Activated T-helper 17 cell treated with anti-CD3 and anti-CD28 coated beads, Interleukin-2, amount 50 U/mL, for 72 hours (primary cell): Measurements from ENCODE around the gene TTC9C. TPM values are rescaled to one million over a fixed set of nuclear protein-coding genes. Genes with fewer than 3 reads are reported as not detected.
"Not testable (repeated sequence)": the region's sequence is repeated elsewhere in the genome, so short reads cannot be mapped to it uniquely, and the experiment has no call there.

Experiments used
- ATAC-seq: fragments of 150-1000 bp; cut with Tn5 transposase; replicated peaks from 2 replicates; pipeline ENCODE4 v1.10.0; 2021; ENCODE audit warnings: mild to moderate bottlenecking, moderate library complexity
- H3K27ac Mint-ChIP-seq: one replicate; pipeline ENCODE4 v1.8.0; 2022; ENCODE audit warnings: mixed read lengths
- H3K27me3 Mint-ChIP-seq: one replicate; pipeline ENCODE4 v1.8.0; 2022; ENCODE audit warnings: mixed read lengths
- H3K36me3 Mint-ChIP-seq: one replicate; pipeline ENCODE4 v1.8.0; 2022; ENCODE audit warnings: low read depth, mild to moderate bottlenecking, mixed read lengths
- H3K4me1 Mint-ChIP-seq: one replicate; pipeline ENCODE4 v1.8.0; 2022; ENCODE audit warnings: mixed read lengths
- H3K4me3 Mint-ChIP-seq: one replicate; pipeline ENCODE4 v1.8.0; 2022; ENCODE audit warnings: mild to moderate bottlenecking, mixed read lengths
- H3K9me3 Mint-ChIP-seq: one replicate; pipeline ENCODE4 v1.8.0; 2022; ENCODE audit warnings: mixed read lengths
- total RNA-seq, 2 donors: library from RNA; stranded (reverse); gene quantifications; one replicate each; pipeline ENCODE4 v1.2.3, GENCODE V29; 2022

Gene TTC9C
- total RNA-seq, 2 donors from 2014 or later, result 49.9 to 56.2 TPM

DNA sequence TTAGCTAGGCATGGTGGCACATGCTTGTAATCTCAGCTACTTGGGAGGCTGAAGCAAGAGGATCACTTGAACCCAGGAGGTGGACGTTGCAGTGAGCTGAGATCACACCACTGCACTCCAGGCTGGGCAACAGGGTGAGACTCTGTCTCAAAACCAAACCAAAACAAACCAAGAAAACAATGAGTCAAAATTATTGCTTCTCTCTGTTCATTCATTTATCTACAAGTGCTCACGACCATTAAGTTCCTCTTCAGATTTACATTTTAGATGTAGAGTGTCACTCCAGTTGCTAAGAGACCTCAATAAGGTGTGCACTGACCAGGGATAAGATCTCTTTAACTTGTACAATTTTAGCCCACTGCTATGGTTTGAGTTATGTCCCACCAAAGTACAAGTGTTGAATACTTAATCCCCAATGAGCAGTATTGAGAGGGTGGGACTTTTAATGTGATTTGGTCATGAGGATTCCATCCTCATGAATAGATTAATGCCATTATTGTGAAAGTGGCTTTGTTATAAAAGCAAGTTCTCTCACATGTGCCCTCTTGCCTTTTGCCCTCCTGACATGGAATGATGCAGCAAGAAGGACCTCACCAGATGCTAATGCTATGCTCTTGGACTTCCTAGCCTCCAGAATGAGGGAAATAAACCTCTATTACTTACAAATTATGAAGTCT is 8.8 kb upstream of the TTC9C start:
- H3K4me1 Mint-ChIP-seq, result peaks cover 48% of the 10 kb centered on the region
- no peak overlapping the region for H3K4me3 Mint-ChIP-seq
- peaks cover 100% of the 10 kb centered on the region for H3K36me3 Mint-ChIP-seq
- H3K27ac Mint-ChIP-seq, result peak overlapping the region; percentile 26
- H3K27me3 Mint-ChIP-seq, result no peaks in the 10 kb centered on the region
- H3K9me3 Mint-ChIP-seq, result no peaks in the 10 kb centered on the region
- ATAC-seq, result peak; percentile 75

DNA sequence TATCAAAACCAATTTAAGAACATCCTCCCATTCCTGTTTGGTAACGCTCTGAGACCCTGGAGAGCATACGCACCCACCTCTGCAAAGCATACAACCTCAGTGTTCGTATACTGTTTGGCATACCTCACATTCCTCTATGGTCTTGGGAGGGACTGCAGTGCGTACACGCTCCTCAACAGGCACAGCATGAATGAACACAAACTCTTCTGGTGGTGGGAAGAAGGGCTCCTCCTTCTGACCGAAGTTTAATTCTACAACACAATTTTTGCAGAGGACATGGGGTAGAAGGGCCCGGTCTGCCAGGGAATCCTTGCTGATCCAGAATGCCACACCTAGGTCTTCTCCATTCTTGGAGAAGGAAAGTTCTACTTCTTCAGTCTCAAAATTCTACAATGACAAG is 6.3 kb upstream of the TTC9C start:
- Mint-ChIP-seq H3K4me3 (no peak overlapping the region), H3K27ac (no peak overlapping the region), H3K9me3 (no peaks in the 10 kb centered on the region), H3K36me3 (peaks cover 98% of the 10 kb centered on the region), H3K27me3 (no peaks in the 10 kb centered on the region), H3K4me1 (peaks cover 37% of the 10 kb centered on the region)
- ATAC-seq, result no peak

DNA sequence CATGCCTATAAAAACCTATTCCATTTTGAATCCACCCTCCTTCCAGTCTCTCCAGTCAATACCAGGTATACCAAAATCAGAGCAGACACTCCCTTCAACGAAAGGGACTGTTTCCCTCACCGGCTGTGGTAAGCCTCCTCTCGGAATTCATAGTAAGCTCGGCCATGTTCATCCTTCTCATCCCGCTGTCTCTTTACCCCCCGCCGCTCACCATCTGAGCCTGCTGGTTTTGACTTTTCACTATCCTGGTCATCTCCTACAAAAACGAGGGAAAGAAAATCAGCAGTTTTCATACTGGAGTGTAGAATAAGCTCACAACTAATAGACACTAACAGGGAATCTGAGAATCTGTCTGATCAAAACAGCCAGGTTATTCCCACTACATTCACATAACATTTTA is 4.1 kb upstream of the TTC9C start:
- peak overlapping the region; percentile 87 for H3K27ac Mint-ChIP-seq
- no peaks in the 10 kb centered on the region for H3K27me3 Mint-ChIP-seq

DNA sequence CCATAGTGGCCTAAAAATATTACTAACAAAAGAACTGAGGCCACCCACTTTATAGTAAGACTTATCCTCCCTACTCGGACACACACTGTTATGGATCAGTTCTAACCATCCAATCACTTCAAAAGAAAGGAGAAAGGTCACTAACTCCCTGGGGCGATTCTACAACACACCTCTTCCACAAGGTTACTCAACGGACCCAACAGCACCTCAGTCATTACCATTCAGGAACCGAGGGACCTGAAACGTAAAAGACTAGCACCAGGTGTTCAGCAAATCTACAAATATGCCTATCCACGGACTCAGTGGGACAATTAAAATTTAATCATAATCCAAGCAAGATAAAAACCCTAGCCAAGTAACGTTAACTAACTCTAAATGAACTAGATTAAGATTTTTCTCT is 2.6 kb upstream of the TTC9C start:
- Mint-ChIP-seq H3K4me1 (peaks cover 20% of the 10 kb centered on the region), H3K9me3 (no peaks in the 10 kb centered on the region), H3K36me3 (peaks cover 93% of the 10 kb centered on the region), H3K4me3 (peak overlapping the region; percentile 95), H3K27me3 (no peaks in the 10 kb centered on the region), H3K27ac (peak overlapping the region; percentile 87)
- no peak for ATAC-seq

More for the DNA sequence above, 4.1 kb upstream of the TTC9C start:
- ATAC-seq, result no peak
- Mint-ChIP-seq H3K4me3 (peak overlapping the region; percentile 95), H3K4me1 (peaks cover 30% of the 10 kb centered on the region), H3K36me3 (peaks cover 98% of the 10 kb centered on the region), H3K9me3 (no peaks in the 10 kb centered on the region)

DNA sequence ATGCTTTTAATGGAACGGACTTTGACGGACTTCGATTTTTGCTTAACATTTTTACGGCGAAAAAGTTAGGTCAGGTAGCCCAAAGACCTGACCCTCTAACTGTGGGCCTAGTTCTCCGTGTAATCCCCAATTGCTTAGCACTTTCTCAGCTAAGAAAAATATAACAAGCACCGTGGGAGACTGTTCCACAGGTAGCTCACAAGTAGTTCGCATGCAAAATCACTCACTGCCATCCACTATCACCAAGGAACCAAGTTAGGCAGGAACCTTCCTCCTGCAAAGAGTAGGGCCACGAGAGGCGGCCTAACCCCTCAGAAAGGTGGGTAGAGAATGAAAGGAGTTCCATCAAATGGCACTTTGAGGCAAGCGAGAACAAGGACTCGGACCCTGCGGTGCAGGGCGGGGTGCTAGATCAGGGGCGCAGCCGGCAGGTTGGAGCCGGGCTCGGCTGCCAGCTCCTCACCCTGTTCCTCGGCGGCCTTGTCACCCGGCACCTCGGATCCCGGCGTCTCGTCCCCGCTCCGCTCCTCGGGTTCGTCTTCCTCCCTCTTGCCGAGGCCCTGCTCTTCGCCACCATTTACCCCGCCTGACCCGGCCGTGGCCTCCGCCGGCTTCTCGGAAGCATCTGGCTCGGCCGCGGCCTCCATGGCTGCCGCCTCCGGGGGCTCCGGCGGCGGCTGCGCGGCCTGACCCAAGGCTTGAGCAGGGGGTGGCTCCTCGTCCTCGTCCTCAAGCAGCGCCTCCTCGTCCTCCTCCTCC is 2.0 kb upstream of the TTC9C start:
- no peaks in the 10 kb centered on the region for H3K27me3 Mint-ChIP-seq
- H3K4me3 Mint-ChIP-seq, result peak overlapping the region; percentile 95
- H3K4me1 Mint-ChIP-seq, result peaks cover 20% of the 10 kb centered on the region
- ATAC-seq, result no peak
- H3K36me3 Mint-ChIP-seq, result peaks cover 93% of the 10 kb centered on the region
- peak overlapping the region; percentile 87 for H3K27ac Mint-ChIP-seq
- no peaks in the 10 kb centered on the region for H3K9me3 Mint-ChIP-seq

DNA sequence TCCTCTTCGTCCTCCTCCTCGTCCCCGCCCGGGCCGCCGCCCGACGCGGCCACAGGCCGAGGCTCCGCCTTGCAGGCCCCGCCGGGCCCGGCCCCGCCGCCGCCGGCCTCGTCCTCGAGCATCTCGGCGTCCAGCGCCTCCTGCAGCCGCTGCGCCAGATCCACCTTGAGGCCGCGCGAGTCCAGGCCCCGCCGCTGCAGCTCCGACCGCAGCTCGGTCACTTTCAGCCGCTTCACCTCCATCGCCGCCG is 1.4 kb upstream of the TTC9C start:
- H3K4me1 Mint-ChIP-seq, result peaks cover 20% of the 10 kb centered on the region
- ATAC-seq, result peak; percentile 3
- H3K27me3 Mint-ChIP-seq, result no peaks in the 10 kb centered on the region
- peak overlapping the region; percentile 97 for H3K27ac Mint-ChIP-seq
- H3K36me3 Mint-ChIP-seq, result peaks cover 93% of the 10 kb centered on the region
- peak overlapping the region; percentile 95 for H3K4me3 Mint-ChIP-seq
- H3K9me3 Mint-ChIP-seq, result no peaks in the 10 kb centered on the region

DNA sequence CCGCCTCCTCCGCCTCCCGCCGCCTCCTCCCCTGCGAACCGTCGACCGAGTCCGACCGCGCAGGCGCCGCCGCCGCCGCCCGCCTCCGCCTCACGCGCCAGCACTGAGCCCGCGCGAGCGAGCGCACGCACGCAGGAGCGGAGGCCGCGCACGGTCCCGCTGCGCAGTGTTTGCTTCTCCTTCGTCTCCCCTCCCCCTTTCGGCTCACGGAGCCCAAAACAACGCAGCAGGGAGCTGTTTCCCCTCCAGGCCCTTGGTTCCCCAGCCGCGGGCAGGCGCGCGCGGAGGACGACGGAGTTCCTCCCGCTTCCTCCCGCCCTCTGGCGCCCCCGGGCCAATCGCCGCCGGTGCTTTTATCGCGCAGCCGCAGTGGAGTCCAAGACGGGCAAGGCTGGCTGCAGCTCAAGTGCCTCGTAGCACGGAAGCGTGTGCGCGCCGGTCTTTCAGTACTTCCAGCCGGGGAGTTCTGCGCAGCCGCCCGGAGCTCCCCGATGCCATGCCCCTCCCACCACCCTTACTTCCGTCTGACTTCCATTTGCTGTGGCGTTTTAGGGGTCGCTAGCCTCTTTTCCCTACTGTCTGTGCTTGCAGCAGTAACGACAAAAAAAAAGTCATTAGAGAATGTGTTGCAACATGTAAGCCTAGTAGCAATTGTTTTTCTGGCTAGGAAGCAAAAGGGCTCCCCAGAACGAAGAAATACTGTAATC is 968 bp upstream of the TTC9C start, which contains the start of gene HNRNPUL2:
TSS of gene HNRNPUL2 (minus strand) at position 293 of the 707 bp plus-strand sequence. CDS start 301 bp downstream, outside the sequence.
- ATAC-seq, result peak; percentile 87
- H3K36me3 Mint-ChIP-seq, result peaks cover 92% of the 10 kb centered on the region
- H3K27ac Mint-ChIP-seq, result peak within 1 kb of the TSS; percentile 97
- peaks cover 15% of the 10 kb centered on the region for H3K4me1 Mint-ChIP-seq
- no peaks in the 10 kb centered on the region for H3K27me3 Mint-ChIP-seq
- no peaks in the 10 kb centered on the region for H3K9me3 Mint-ChIP-seq
- peak within 1 kb of the TSS; percentile 95 for H3K4me3 Mint-ChIP-seq

DNA sequence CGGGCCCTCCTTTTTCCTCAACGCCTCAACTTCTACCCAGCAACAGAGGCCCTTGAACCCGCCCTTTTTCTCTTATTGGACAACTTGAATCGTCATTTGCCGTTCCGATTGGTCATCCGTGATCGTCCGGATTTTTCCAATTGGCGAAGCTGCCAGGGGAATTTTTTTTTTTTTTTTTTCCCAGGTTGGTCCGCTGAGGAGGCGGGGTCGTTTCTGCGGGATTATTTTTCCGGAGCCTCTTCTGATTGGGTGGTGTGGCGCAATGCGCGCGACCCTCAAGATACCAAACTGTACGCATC is 465 bp upstream of the TTC9C start:
- Mint-ChIP-seq H3K27me3 (no peaks in the 10 kb centered on the region), H3K4me1 (peaks cover 10% of the 10 kb centered on the region)
- peak; percentile 70 for ATAC-seq

DNA sequence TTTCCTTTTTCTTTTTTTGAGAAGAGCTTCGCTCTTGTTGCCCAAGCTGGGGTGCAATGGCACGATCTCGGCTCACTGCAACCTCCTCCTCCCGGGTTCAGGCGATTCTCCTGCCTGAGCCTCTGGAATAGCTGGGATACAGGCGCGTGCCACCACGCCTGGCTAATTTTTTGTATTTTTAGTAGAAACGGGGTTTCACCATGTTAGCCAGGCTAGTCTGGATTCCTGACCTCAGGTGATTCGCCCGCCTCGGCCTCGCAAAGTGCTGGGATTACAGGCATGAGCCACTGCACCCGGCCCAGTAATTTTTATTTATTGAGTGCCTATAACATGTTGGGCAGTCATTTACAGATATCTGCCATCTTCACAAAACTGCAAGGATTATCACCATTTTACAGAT is 1.8 kb downstream of the TTC9C start:
- not testable (repeated sequence) for H3K4me1 Mint-ChIP-seq, H3K27me3 Mint-ChIP-seq, ATAC-seq, H3K9me3 Mint-ChIP-seq
- Mint-ChIP-seq H3K27ac (peak overlapping the region; percentile 52), H3K4me3 (peak overlapping the region; percentile 95), H3K36me3 (peaks cover 86% of the 10 kb centered on the region)

More for the DNA sequence above, 465 bp upstream of the TTC9C start:
- Mint-ChIP-seq H3K9me3 (no peaks in the 10 kb centered on the region), H3K4me3 (peak overlapping the region; percentile 95), H3K36me3 (peaks cover 92% of the 10 kb centered on the region), H3K27ac (peak overlapping the region; percentile 97)

DNA sequence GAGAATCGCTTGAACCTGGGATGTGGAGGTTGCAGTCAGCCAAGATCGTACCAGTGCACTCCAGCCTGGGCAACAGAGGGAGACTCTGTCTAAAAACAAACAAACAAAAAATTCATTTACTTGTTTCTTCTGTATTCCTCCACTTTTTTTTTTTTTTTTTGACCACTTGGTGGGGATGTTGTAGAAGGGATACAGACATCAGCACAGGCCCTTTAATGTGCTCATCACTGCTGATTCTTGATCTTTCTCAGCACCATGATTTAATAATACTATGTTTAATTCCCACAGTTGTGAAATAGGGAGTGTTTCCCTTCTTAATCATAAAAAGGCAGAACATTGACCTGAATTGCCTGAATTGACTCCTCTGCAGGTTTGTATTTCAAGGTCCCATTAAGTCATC is 4.5 kb downstream of the TTC9C start:
- Mint-ChIP-seq H3K27me3 (no peaks in the 10 kb centered on the region), H3K27ac (no peak overlapping the region), H3K9me3 (no peaks in the 10 kb centered on the region), H3K4me3 (no peak overlapping the region), H3K4me1 (no peaks in the 10 kb centered on the region), H3K36me3 (peaks cover 88% of the 10 kb centered on the region)
- no peak for ATAC-seq

DNA sequence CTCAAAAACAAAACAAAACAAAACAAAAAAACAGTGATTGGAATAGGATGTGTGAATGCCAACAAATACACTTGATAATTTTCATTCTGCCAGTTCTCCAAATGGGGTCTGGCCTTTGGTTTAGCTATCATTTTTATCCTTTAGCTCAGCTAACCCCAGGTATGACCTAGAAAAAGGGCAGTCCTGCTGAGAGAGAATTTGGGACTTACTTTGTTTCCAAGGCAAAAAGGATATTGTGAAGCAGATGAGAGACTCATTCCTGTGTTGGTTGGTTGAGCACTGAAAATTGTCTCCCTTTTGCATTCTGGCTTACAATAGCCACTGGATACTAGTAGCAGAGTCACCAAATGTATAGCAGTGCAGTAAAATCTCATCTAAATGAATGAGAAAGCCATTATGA is 8.9 kb downstream of the TTC9C start:
- H3K4me3 Mint-ChIP-seq, result no peak overlapping the region
- H3K27ac Mint-ChIP-seq, result no peak overlapping the region
- H3K4me1 Mint-ChIP-seq, result no peaks in the 10 kb centered on the region
- no peaks in the 10 kb centered on the region for H3K27me3 Mint-ChIP-seq
- no peaks in the 10 kb centered on the region for H3K9me3 Mint-ChIP-seq
- ATAC-seq, result no peak
- peaks cover 90% of the 10 kb centered on the region for H3K36me3 Mint-ChIP-seq

DNA sequence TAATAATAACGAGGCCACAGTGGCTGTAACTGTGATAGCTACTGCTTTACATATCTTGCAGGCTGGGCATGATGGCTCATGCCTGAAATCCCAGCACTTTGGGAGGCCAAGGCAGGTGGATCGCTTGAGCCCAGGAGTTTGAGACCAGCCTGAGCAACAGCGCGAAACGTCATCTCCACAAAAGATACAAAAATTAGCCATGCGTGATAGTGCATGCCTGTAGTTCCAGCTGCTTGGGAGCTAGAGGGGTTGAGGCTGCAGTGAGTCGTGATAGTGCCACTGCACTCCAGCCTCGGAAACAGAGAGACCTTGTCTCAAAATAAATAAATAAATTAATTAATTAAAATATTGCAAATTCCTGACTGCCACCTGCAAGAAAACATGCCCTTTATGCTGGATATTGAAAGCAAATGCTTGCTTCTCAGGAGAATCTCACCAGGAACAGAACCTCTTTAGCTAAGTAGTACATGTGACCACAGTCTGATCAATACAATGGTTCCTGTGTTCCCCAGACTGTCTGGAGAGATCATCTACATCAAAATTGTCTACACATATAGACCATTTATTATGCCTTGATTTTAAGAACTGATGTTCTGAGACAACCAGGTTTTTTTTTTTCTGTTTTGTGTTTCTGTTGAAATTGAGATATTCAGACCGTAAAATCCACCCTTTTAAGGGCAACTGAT is 19.3 kb downstream of the TTC9C start:
- Mint-ChIP-seq H3K27ac (no peak overlapping the region), H3K4me1 (peaks cover 10% of the 10 kb centered on the region), H3K27me3 (no peaks in the 10 kb centered on the region), H3K36me3 (peaks cover 10% of the 10 kb centered on the region), H3K4me3 (no peak overlapping the region), H3K9me3 (no peaks in the 10 kb centered on the region)
- no peak for ATAC-seq

DNA sequence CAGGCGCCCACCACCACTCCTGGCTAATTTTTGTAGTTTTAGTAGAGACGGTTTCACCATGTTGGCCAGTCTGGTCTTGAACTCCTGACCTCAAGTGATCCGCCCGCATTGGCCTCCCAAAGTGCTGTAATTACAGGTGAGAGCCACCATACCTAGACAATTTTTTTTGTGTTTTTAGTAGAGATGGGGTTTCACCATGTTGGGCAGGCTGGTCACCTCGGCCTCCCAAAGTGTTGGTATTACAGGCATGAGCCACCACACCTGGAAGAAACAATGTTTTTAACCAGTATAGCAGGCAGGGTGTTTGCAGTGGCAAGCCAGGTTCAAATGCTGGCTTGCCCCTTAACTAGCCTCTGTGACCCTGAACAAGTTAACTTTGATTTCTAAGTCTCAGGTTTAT is 21.6 kb downstream of the TTC9C start:
- H3K4me1 Mint-ChIP-seq, result peaks cover 10% of the 10 kb centered on the region
- peaks cover 19% of the 10 kb centered on the region for H3K36me3 Mint-ChIP-seq
- H3K4me3 Mint-ChIP-seq, H3K9me3 Mint-ChIP-seq, H3K27ac Mint-ChIP-seq, ATAC-seq, H3K27me3 Mint-ChIP-seq: not testable (repeated sequence)

DNA sequence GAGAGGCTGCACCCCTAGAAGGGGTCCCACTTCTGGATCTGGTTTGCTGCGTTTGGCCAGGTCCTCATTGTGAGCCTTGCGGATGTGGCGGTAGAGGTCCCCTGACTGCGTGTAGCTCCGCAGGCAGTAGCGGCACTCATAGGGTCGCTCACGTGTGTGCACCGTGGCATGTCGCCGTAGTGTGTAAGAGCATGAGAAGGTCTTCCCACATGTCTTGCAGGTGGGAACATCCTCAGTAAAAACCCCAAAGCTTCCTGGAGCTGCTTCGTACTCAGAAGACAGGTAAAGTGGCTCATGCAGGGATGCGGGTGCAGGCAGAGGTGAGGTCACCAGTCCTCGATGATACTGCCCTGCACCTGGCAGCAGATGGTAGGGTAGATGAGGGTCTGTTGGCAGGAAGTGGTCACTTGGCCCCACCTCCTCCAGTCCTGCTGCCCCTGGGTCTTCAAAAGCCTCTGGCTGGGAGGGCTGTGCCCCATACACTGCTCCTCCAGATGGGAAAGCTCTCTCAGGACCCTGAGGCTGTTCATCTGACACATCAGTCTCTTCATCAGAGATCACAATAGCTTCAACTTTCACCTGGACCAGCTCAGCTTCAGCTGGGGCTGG is 24.0 kb downstream of the TTC9C start:
- peaks cover 19% of the 10 kb centered on the region for H3K36me3 Mint-ChIP-seq
- peak overlapping the region; percentile 86 for H3K4me3 Mint-ChIP-seq
- no peaks in the 10 kb centered on the region for H3K9me3 Mint-ChIP-seq
- H3K4me1 Mint-ChIP-seq, result peaks cover 10% of the 10 kb centered on the region
- H3K27me3 Mint-ChIP-seq, result no peaks in the 10 kb centered on the region
- no peak overlapping the region for H3K27ac Mint-ChIP-seq
- ATAC-seq, result no peak
